Chondrocyte (in vitro differentiated cells): ENCODE results near the gene LOX. TPM values are rescaled to one million over a fixed set of nuclear protein-coding genes. Genes with fewer than 3 reads are reported as not detected.

Experiments
- DNase-seq: peaks from one replicate; pipeline ENCODE4 v3.0.0; 2021; ENCODE audit warnings: mixed read lengths, low spot score
- H3K27ac Mint-ChIP-seq: one replicate; pipeline ENCODE4 v1.8.0; 2021; ENCODE audit warnings: mild to moderate bottlenecking, moderate library complexity, mixed read lengths; ENCODE audit not compliant: unreplicated experiment
- H3K27me3 Mint-ChIP-seq: 2 replicates; pipeline ENCODE4 v1.8.0; 2021; ENCODE audit warnings: low read depth, mixed read lengths
- H3K36me3 Mint-ChIP-seq: 2 replicates; pipeline ENCODE4 v1.8.0; 2021; ENCODE audit warnings: low read depth, mixed read lengths
- H3K4me1 Mint-ChIP-seq: 2 replicates; pipeline ENCODE4 v1.8.0; 2021; ENCODE audit warnings: low read depth, mild to moderate bottlenecking, mixed read lengths
- H3K4me3 Mint-ChIP-seq: one replicate; pipeline ENCODE4 v1.8.0; 2021; ENCODE audit warnings: mild to moderate bottlenecking, moderate library complexity, mixed read lengths; ENCODE audit not compliant: unreplicated experiment
- H3K9me3 Mint-ChIP-seq: 2 replicates; pipeline ENCODE4 v1.8.0; 2021; ENCODE audit warnings: low read depth, mixed read lengths
- CTCF ChIP-seq: fragments of 200-600 bp; sonication (generic); IDR thresholded peaks from 2 replicates; pipeline ENCODE4 v1.5.0; 2021; ENCODE audit warnings: antibody characterized with exemption, mild to moderate bottlenecking, moderate library complexity
- total RNA-seq: library from RNA; stranded (reverse); gene quantifications from 3 replicates; pipeline ENCODE4 v1.2.1, GENCODE V29; 2021

The LOX gene
- total RNA-seq, 1 donor from 2014 or later, result 615 TPM

- Mint-ChIP-seq H3K27ac (no peak overlapping the region), H3K9me3 (no peaks in the 10 kb centered on the region), H3K4me3 (no peak overlapping the region), H3K4me1 (peaks cover 15% of the 10 kb centered on the region), H3K27me3 (no peaks in the 10 kb centered on the region), H3K36me3 (no peaks in the 10 kb centered on the region)
- DNase-seq, result no peak
- TF ChIP-seq CTCF, result no peak
Measured at GRCh38 chr5:122114501-122114900, 36.4 kb upstream of the LOX start.

- TF ChIP-seq CTCF, result no peak
- no peaks in the 10 kb centered on the region for H3K36me3 Mint-ChIP-seq
- H3K4me1 Mint-ChIP-seq, result peaks cover 5% of the 10 kb centered on the region
- H3K4me3 Mint-ChIP-seq, result no peak overlapping the region
- no peaks in the 10 kb centered on the region for H3K27me3 Mint-ChIP-seq
- no peaks in the 10 kb centered on the region for H3K9me3 Mint-ChIP-seq
- no peak overlapping the region for H3K27ac Mint-ChIP-seq
- DNase-seq, result no peak
Measured at GRCh38 chr5:122112733-122113558, 34.9 kb upstream of the LOX start.

- no peak for DNase-seq
- TF ChIP-seq CTCF, result no peak
- Mint-ChIP-seq H3K4me1 (peaks cover 5% of the 10 kb centered on the region), H3K27ac (no peak overlapping the region), H3K27me3 (no peaks in the 10 kb centered on the region), H3K4me3 (no peak overlapping the region), H3K36me3 (no peaks in the 10 kb centered on the region), H3K9me3 (no peaks in the 10 kb centered on the region)
Measured at GRCh38 chr5:122112063-122112462, 34.0 kb upstream of the LOX start.

- no peak for DNase-seq
- H3K27me3 Mint-ChIP-seq, result no peaks in the 10 kb centered on the region
- no peak overlapping the region for H3K27ac Mint-ChIP-seq
- no peak for TF ChIP-seq CTCF
- peaks cover 5% of the 10 kb centered on the region for H3K4me1 Mint-ChIP-seq
- H3K9me3 Mint-ChIP-seq, result no peaks in the 10 kb centered on the region
- H3K4me3 Mint-ChIP-seq, result no peak overlapping the region
- no peaks in the 10 kb centered on the region for H3K36me3 Mint-ChIP-seq
Measured at GRCh38 chr5:122111460-122111859, 33.4 kb upstream of the LOX start.

GRCh38 chr5:122110987-122111386 is 32.9 kb upstream of the LOX start:
- Mint-ChIP-seq H3K4me1 (peaks cover 5% of the 10 kb centered on the region), H3K4me3 (no peak overlapping the region), H3K9me3 (no peaks in the 10 kb centered on the region), H3K27ac (no peak overlapping the region), H3K36me3 (no peaks in the 10 kb centered on the region), H3K27me3 (no peaks in the 10 kb centered on the region)
- no peak for TF ChIP-seq CTCF
- DNase-seq, result no peak
